DOHH2 (cell line): ENCODE data around the gene SSUH2.

Experiments
- H3F3A ChIP-seq: fragments of 200-600 bp; sonication (generic), shearing (Covaris generic); 2 replicates; pipeline ENCODE4 v1.6.0; 2016; ENCODE audit warnings: antibody characterized with exemption, mild to moderate bottlenecking; ENCODE audit not compliant: control insufficient read depth, insufficient read depth
- H3K27ac ChIP-seq: fragments of 200-600 bp; sonication (generic); 2 replicates; pipeline ENCODE4 v1.5.1; 2014; ENCODE audit warnings: low read depth, mild to moderate bottlenecking, low read length, moderate library complexity
- H3K27me3 ChIP-seq: fragments of 200-600 bp; sonication (generic); 2 replicates; pipeline ENCODE4 v1.6.1; 2014; ENCODE audit warnings: mild to moderate bottlenecking, low read length, mixed read lengths; ENCODE audit not compliant: control insufficient read depth
- H3K36me3 ChIP-seq: fragments of 200-600 bp; sonication (generic); 2 replicates; pipeline ENCODE4 v1.6.1; 2014; ENCODE audit warnings: mild to moderate bottlenecking, low read length, moderate library complexity, mixed read lengths; ENCODE audit not compliant: control insufficient read depth
- H3K4me1 ChIP-seq: fragments of 200-600 bp; sonication (generic); 2 replicates; pipeline ENCODE4 v1.6.1; 2014; ENCODE audit warnings: mild to moderate bottlenecking, low read length, mixed read lengths; ENCODE audit not compliant: control insufficient read depth
- H3K4me2 ChIP-seq: fragments of 200-600 bp; sonication (generic); 2 replicates; pipeline ENCODE4 v1.6.0; 2014; ENCODE audit warnings: mild to moderate bottlenecking, low read length, moderate library complexity
- H3K4me3 ChIP-seq: fragments of 200-600 bp; sonication (generic); 2 replicates; pipeline ENCODE4 v1.5.1; 2014; ENCODE audit warnings: mild to moderate bottlenecking, low read length, mixed read lengths
- H3K79me2 ChIP-seq: fragments of 200-600 bp; sonication (generic); 2 replicates; pipeline ENCODE4 v1.6.1; 2014; ENCODE audit warnings: mild to moderate bottlenecking, low read length, mixed read lengths; ENCODE audit not compliant: control insufficient read depth
- H3K9me2 ChIP-seq: fragments of 200-600 bp; sonication (generic); replicated peaks from 2 replicates; pipeline ENCODE4 v1.6.1; 2014; ENCODE audit warnings: mild to moderate bottlenecking, low read length, mixed read lengths; ENCODE audit not compliant: control insufficient read depth
- H3K9me3 ChIP-seq: fragments of 200-600 bp; sonication (generic); 2 replicates; pipeline ENCODE4 v1.6.1; 2014; ENCODE audit warnings: antibody characterized with exemption, low read length, mixed read lengths; ENCODE audit not compliant: control insufficient read depth, insufficient read depth
- H4K20me1 ChIP-seq: fragments of 200-600 bp; sonication (generic); 2 replicates; pipeline ENCODE4 v1.6.0; 2014; ENCODE audit warnings: low read depth, mild to moderate bottlenecking, antibody characterized with exemption, low read length, moderate library complexity; ENCODE audit not compliant: control insufficient read depth, insufficient read depth
- EZH2phosphoT487 ChIP-seq: fragments of 200-600 bp; sonication (generic); IDR thresholded peaks from 2 replicates; pipeline ENCODE4 v1.6.1; 2017; ENCODE audit warnings: borderline replicate concordance, mild to moderate bottlenecking, antibody characterized with exemption, low read length, moderate library complexity, mixed read lengths
- TF ChIP-seq, protein P1 (sequence below): fragments of 200-600 bp; sonication (generic); IDR thresholded peaks from one replicate; pipeline ENCODE4 v1.5.1; 2014; ENCODE audit warnings: antibody characterized with exemption, mild to moderate bottlenecking, low read depth, low read length; ENCODE audit not compliant: poor library complexity, severe bottlenecking

SSUH2 gene

DNA sequence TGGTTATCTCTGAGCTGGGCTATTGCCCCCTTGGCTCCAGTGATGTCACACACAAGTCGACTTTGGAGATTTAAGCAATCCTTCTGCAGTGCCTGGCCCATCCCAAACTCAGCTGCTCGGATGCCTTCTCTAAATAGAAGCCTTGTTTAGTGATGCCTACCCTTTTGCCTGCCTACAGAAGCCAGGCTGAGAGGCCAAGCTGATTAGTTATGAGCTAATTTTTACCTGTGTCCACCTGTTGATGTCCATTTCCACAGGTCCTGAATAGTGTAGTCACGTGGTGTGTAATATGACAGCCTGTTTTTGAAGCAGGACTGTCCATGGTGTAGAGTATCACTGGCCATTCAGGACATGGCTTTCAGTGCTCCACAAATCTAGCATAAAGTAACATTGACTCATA lies 45.5 kb downstream of the SSUH2 start:
- Histone ChIP-seq H3K27me3 (no peaks in the 10 kb centered on the region; the same call in 1 of the 2 replicates), H4K20me1 (no peaks in the 10 kb centered on the region), H3K4me3 (no peak overlapping the region), H3K79me2 (no peaks in the 10 kb centered on the region), H3K9me2 (no peaks in the 10 kb centered on the region), H3K9me3 (no peaks in the 10 kb centered on the region), H3K36me3 (no peaks in the 10 kb centered on the region), H3K4me1 (no peaks in the 10 kb centered on the region), H3K27ac (no peak overlapping the region), H3F3A (no peaks in the 10 kb centered on the region), H3K4me2 (no peak overlapping the region)
- TF ChIP-seq, protein P1, sequence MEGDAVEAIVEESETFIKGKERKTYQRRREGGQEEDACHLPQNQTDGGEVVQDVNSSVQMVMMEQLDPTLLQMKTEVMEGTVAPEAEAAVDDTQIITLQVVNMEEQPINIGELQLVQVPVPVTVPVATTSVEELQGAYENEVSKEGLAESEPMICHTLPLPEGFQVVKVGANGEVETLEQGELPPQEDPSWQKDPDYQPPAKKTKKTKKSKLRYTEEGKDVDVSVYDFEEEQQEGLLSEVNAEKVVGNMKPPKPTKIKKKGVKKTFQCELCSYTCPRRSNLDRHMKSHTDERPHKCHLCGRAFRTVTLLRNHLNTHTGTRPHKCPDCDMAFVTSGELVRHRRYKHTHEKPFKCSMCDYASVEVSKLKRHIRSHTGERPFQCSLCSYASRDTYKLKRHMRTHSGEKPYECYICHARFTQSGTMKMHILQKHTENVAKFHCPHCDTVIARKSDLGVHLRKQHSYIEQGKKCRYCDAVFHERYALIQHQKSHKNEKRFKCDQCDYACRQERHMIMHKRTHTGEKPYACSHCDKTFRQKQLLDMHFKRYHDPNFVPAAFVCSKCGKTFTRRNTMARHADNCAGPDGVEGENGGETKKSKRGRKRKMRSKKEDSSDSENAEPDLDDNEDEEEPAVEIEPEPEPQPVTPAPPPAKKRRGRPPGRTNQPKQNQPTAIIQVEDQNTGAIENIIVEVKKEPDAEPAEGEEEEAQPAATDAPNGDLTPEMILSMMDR = no peak

DNA sequence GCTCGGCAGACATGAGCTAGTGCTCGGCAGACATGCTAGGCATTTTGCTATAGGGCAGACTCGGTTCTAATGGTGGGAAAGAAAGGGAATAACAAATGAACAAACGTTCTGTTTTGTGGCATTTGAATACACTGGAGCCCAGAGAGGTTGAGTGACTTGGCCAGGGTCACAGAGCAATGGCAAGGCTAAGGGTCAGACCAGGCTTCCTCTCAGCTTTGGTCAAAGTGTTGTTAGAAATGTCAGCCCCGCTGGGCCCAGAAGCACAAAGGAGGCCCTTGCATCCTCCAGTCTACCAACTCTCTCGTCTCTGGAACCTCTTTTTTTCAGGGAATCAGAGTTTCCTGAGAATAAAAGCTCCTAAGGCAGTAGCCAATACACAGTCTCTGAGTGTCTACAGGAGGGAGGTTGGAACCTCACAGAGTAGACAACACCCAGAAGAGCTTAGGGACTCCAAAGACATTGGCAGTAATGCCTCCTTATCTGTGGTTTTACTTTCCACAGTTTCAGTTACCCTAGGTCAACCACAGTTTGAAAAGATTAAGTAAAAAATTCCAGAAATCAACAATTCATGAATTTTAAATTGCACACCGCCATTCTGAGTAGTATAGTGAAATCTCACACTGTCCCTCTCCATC lies 47.3 kb downstream of the SSUH2 start:
- no peaks in the 10 kb centered on the region for H3K9me3 ChIP-seq
- H3K4me3 ChIP-seq = no peak overlapping the region
- no peaks in the 10 kb centered on the region for H3K36me3 ChIP-seq
- no peaks in the 10 kb centered on the region for H3K4me1 ChIP-seq
- H3K9me2 ChIP-seq = no peaks in the 10 kb centered on the region
- H4K20me1 ChIP-seq = no peaks in the 10 kb centered on the region
- no peaks in the 10 kb centered on the region for H3K79me2 ChIP-seq
- H3K27ac ChIP-seq = no peak overlapping the region
- no peak for TF ChIP-seq EZH2phosphoT487
- TF ChIP-seq, protein P1 = no peak
- no peak overlapping the region for H3K4me2 ChIP-seq
- no peaks in the 10 kb centered on the region; the same call in 1 of the 2 replicates for H3K27me3 ChIP-seq
- no peaks in the 10 kb centered on the region for H3F3A ChIP-seq

DNA sequence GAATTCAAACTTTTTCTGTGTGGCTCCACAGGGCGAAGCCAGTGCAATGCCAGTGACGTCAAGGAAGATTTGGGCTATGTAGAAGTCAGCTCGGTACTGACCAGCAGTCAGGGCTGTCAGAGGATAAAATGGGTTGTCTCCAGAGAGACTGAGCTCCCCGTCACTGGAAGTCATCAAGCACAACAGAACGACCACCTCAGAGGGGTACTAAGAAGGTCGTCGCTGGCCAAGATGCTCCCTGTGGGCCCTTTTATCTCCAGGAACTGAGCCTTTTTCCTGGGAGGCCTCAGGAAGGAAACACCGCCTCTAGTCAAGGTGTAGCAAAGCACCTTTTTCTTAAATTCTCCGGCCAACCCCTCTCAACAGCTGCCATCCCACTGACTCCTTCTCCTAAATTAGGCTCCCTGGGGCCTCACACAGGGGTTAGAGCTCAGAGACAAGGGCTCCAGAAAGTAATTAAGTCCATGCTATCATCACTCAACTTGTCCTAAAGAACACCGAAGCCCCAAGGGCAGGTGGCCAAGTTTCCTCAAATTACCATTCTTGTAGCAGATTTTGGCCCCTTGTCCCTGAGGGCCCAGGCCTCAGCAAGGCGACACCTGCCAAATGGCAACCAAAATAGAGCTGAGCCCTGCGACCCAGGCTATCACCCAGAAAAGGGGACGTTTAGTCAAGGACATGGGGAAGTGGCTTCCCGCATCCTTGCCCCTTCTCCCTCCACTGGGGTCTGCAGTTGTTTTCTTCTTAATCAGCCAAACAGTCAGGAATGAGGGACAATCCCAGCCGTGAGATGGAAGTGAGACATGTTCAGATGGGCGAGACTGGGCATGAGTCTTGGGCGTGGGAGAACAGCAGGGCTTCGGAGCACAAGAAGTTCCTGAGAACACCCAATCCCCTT lies 48.0 kb downstream of the SSUH2 start:
- Histone ChIP-seq H3K9me2 (no peaks in the 10 kb centered on the region), H3K4me2 (no peak overlapping the region), H4K20me1 (no peaks in the 10 kb centered on the region), H3K27ac (no peak overlapping the region), H3K4me3 (no peak overlapping the region), H3K4me1 (no peaks in the 10 kb centered on the region), H3K36me3 (no peaks in the 10 kb centered on the region), H3F3A (no peaks in the 10 kb centered on the region), H3K27me3 (no peaks in the 10 kb centered on the region; the same call in 1 of the 2 replicates), H3K9me3 (no peaks in the 10 kb centered on the region), H3K79me2 (no peaks in the 10 kb centered on the region)
- TF ChIP-seq, protein P1 = no peak
